Anterior cingulate cortex (tissue), 58 donors: ENCODE data around the gene TBC1D22A.

Experiments
- DNase-seq, 58 donors: peaks; one replicate each; lab custom pipeline; 2025; lab: John Stamatoyannopoulos, UW

The TBC1D22A gene

GRCh38 chr22:47175151-47176025, 412.9 kb downstream of the TBC1D22A start:
- DNase-seq, result no peak

DNA sequence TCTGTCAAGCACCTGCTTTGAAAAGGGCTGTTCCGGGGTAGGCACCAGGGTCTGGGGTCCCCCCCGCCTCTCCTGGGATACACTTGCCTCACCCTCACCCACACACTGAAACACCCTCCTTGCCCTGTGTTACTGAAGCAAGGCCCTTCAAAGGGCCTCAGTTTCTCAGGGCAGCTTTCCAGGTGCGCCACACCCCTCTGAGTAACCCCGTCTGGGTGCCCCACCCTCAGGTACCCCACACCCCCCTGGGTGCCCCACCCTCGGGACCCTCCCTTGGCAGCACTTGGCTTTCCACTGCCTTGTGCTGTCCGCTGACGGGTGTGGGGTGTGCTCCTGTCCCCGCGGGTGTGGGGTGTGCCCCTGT, 413.6 kb downstream of the TBC1D22A start:
- no peak for DNase-seq

DNA sequence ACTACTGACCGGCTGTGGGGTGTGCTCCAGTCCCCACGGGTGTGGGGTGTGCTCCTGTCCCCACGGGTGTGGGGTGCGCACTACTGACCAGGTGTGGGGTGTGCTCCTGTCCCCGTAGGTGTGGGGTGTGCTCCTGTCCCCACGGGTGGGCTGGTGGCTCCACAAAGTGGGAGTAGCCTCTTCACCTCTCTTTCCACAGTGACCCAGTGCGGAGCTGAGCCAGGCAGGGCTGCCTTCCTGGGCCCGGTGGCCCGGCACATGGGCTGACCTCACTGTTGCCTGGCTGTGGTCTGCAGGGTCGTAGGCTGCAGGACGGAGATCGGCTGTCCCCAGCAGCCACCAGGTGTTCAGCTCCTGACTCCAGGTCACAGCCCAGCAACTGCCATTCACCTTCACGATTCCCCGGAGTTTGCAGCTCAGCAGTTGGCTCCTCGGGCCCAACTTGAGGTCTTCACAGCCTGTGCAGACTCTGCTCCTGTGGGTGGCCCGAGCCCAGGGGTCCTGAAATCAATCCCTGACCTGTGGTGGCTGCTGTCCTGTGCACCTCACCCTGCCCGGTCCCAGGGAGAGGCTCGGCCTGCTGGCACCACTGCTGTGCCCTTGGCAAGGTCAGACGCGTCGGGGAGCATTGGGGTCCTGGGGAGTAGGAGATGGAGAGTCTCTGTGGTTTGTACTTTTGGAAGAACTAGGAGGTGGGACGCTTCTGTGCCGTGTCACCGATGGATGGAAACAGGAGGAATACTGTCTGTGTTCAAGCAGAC, 414.3 kb downstream of the TBC1D22A start:
- DNase-seq, result no peak

DNA sequence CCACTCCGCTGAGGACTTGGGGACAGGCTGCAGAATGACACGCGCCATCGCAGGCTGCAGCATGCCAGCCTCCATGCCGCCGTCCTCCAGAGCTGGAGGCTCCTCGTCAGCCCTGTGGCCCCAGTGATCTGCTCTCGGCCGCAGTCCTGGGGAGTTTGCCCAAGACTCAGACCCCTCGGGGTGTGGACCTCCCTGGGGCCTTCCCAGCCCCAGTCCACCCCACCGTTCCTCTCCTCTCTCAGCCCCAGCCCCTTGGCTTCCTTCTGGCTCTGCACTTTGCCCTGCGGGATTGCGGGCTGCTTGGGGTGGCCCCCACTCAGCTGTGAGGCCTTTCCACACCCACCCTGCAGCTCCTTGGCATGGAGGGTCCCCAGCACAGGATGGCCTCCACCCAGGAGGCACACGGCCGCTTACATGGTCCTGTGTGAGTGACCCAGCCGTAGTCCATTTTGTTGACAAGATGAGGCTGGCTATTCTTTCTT, 414.9 kb downstream of the TBC1D22A start:
- DNase-seq, result no peak

DNA sequence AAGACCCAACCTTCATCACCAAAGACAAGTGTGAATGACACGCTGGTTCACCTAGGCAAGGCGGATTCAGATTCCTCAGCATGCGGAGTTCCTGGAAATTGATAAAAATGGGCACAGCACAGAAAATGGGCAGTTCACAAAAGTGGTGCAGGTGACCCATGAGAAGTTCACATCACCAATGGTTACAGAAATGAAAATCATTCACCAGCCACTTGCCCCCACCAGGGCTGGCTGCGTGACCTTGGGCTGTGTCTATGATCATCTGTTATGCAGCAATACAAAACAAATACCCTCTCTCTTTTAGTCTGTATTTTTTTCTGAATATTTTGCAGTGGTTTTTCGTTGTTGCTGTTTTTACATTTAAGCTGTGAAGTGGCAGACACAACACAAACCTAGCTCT, 415.9 kb downstream of the TBC1D22A start:
- no peak for DNase-seq

DNA sequence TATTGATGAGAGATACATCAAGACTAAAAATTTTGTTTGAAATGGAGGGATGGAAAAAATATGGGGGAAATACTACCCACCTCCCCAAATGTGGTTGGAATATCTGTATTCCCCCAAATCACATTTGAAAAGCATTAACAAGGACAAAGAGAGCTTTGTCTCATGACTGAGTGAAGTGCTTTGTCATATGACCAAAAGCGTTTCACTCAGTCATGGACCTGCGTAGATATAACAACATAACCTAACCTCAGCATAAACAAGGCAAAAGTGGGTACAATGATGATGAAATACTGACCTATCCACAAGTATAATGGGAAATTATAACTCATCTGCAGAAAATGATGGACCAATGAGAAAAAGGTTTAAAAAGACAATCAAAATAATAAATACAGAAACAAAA, 418.3 kb downstream of the TBC1D22A start:
- no peak for DNase-seq

DNA sequence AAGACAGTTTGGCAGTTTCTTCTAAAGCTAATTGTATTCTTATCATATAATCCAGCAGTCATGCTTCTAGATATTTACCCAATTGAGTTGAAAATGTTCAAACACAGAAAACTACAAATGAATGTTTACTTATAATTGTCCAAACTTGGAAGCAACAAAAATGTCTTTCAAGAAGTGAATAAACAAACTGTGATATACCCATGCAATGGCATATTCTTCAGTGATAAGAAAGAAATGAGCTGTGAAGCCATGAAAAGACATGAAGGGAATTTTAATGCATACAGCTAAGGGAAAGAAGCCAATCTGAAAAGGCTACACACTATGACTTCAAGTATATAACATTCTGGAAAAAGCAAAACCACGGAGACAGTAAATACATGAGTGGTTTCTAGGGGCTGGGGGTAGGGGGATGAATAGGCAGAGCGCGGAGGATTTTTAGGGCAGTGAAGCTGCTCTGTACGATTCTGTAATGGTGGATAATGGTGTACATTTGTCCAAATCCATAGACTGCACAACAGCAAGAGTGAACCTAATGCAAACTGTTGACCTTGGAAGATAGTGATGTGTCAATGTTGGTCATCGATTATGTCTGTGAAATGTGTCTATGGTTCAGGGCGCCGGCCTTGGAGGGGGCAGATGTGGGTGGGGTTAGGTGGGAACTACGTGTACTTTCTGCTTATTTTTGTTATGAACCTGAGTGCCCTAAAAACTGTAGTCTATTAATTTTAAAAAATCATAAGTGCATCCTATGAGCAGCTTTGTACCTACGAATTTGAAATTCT, 424.9 kb downstream of the TBC1D22A start:
- DNase-seq, result no peak

GRCh38 chr22:47188261-47189055, 426.0 kb downstream of the TBC1D22A start:
- no peak for DNase-seq

DNA sequence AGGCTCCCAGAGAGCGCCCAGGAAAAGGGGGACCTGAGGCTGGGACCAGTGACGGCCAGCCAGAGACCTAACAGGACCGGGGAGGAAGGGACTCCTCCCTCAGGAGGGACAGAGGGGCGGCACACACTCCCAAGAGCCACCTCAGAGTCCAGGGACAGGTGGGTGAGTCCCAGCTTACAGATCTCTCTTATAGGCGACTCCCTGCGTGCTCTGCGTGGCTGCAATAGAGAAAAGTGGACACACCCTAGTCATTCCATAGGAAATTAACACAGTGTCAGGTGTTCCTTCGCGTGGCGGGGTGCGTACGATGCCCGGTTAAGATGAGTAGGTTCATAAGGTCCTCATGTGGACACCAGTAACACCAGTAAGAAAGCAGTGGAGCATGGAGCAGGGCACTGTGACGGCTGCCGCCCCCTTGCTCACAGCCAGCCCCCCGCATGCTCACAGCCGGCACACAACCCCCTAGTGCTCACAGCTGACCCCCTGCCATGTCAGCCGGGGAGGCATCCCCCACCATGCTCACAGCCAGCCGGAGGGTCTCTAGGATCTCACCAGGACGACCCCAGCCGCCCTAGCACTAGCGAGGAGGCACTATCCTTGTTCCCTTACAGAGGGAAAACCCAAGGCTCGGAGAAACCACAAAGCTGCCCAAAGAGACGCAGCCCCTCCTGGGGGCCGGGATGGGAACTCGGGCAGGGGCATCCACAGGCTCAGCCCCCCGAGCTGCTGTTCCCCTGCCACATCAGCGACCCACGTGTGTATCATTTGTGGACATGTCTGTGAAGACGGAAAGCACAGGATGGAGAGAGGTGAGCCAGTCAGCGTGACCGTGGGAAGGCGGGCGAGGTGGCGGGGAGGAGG, 426.8 kb downstream of the TBC1D22A start:
- DNase-seq, result no peak

- no peak for DNase-seq
Observed at GRCh38 chr22:47190276-47190956, 428.0 kb downstream of the TBC1D22A start.

DNA sequence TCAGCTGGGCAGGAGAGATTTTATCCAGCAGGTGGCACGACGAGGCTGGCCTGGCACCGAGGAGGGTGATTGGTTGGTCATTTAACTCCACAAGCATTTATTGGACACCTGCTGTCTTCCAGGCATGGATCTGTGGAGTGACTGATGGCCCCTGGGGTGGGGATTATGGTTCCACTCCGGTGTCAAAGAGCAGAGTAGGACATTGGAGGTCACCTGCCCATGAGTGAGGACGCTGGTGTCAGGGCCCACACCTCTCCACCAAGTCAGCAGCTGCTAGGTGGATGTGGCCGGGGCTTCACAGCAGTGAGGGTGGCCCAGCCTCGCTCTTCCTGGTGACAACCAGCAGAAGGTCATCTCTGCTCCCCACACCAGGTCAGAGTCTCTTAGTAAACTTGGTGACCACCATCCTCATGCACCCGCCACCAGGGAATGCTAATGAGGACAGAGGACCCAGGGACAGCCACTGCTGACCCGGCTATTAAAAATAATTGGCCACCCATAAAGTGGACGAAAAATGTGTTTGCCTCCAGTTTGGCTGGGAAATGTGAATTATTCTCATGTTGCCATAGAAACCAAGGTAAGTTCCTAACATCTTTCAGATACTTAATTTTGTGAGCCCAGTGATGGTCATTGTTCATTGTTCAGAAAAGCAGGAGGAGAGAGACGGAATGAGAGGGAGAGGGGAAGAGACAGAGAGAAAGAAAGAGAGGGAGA, 428.7 kb downstream of the TBC1D22A start:
- DNase-seq, result no peak

DNA sequence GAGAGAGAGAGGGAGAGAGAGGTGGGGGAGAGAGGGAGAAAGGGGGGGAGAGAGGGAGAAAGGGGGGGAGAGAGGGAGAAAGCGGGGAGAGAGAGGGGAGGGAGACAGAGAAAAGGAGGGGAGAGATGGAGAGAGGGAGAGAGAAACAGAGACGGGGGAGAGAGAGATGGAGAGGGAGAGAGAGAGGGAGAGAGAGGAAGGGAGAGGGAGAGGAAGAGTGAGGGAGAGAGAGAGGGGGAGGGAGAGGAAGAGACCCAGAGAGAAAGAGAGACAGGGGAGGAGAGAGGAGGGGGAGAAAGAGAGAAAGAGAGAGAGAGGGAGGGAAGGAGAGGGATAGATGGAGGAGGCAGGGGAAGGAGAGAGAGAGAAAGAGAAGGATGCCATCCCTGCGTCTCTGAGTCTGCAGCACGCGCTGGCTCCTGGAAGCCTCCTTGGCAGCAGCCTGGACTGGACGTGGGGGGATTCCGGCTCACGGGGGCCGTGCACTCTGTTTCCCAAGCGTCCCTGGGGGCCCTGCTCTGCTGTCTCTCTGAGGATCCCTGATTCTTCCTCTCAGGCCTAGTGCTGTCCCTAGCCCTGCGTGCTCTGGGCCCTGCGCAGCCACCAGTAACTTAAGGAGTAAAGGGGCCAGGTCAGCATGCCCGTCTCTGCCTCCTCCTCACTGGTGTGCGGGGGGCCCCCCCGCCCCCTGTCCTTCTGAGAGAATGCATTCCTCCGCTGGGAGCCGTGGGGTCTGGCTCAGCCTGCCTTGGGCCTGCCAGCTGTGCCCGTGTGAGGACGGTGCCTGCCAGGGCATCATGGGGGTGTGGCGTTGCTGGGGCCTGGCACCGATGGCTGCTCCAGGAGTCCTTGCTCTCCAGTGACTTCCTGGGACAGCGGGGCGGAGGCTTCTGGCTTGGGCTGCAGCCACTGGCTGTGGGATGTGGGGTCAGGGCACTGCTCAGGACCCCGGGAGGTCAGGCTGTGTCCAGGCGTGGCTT, 429.5 kb downstream of the TBC1D22A start:
- DNase-seq, result peak in 6 of 58 donors; percentile 6 to 28 (median 17)

- DNase-seq, result no peak
Observed at GRCh38 chr22:47192651-47193437, 430.4 kb downstream of the TBC1D22A start.

DNA sequence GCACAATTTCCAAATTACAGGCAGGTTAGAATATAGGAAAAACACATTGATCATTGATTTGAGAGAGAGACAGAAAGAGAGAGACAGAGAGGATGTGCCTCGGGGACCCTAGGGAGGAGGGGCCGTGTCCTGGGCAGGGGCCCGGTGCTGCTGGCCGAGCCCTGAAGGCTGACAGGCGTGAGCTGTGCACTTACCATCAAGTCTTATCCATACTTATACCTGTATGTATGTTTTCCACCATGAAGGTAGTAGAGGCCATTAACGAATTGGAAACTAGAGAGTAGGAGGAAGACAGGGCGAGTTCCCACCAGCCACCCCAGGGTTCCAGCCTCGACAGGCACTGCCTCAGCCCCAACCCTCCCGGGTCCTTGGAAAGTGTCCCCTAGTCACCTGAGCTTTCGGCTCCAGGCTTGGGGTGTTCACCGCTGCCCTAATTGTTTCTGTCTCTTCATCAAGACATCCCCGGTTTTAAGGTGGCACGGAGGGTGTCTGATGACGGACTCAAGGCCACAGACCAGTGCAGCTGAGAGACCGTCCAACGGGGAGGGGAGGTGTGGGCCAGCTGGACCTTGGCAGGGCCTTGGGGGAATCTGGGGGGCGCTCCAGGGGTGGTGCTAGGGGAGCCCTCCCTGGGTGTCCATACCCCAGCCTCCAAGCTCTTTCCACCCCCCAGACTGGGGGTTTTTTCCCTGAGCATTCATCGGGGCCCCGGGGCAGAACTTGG, 431.3 kb downstream of the TBC1D22A start:
- no peak for DNase-seq
